Upper lobe of left lung (tissue), 6 donors: Measurements from ENCODE around the gene KCNMA1. TPM values are rescaled to one million over a fixed set of nuclear protein-coding genes. Genes with fewer than 3 reads are reported as not detected.

ENCODE experiments used
- ATAC-seq, 2 donors: fragments of 200-7000 bp; cut with Tn5 transposase; one replicate each; pipeline ENCODE4 v1.9.1; 2022; ENCODE audit warnings: mild to moderate bottlenecking in 2 of 2, moderate library complexity in 2 of 2; ENCODE audit not compliant: low FRiP score in 2 of 2
- DNase-seq, 2 donors: peaks; one replicate each; pipeline ENCODE4 v3.0.0-alpha.2; 2019 to 2020
- H3K27ac ChIP-seq, 4 donors: fragments of 200-600 bp; sonication (generic); one replicate each; pipeline ENCODE4 v1.5.1; 2016 to 2019
- H3K27me3 ChIP-seq, 4 donors: fragments of 200-600 bp; sonication (generic); one replicate each; pipeline ENCODE4 v1.5.1; 2017 to 2019
- H3K36me3 ChIP-seq, 4 donors: fragments of 200-600 bp; sonication (generic); one replicate each; pipeline ENCODE4 v1.5.1; 2016 to 2019
- H3K4me1 ChIP-seq, 4 donors: fragments of 200-600 bp; sonication (generic); one replicate each; pipeline ENCODE4 v1.5.1; 2018 to 2019
- H3K4me3 ChIP-seq, 4 donors: fragments of 200-600 bp; sonication (generic); one replicate each; pipeline ENCODE4 v1.5.1; 2017 to 2019; ENCODE audit warnings: mild to moderate bottlenecking in 2 of 4, moderate library complexity in 1 of 4
- H3K9me3 ChIP-seq, 4 donors: fragments of 200-600 bp; sonication (generic); one replicate each; pipeline ENCODE4 v1.5.1; 2018 to 2019
- CTCF ChIP-seq, 6 experiments: fragments of 450-650 bp in 4 of 6; fragments of 200-600 bp in 2 of 6; sonication (generic) in 2 of 6; IDR thresholded peaks; one replicate each; pipeline ENCODE4 v1.5.1; 2016 to 2019; ENCODE audit warnings: antibody characterized with exemption in 6 of 6
- EP300 ChIP-seq, 4 donors: sonication (generic); formaldehyde crosslinking; IDR thresholded peaks; one replicate each; pipeline ENCODE4 v1.5.1; 2017; ENCODE audit warnings: antibody characterized with exemption in 4 of 4, control low read depth in 2 of 4
- POLR2A ChIP-seq, 4 donors: fragments of 450-650 bp; IDR thresholded peaks; one replicate each; pipeline ENCODE4 v1.5.1; 2016 to 2017; ENCODE audit warnings: antibody characterized with exemption in 4 of 4, mild to moderate bottlenecking in 2 of 4
- POLR2AphosphoS5 ChIP-seq, 2 donors: sonication (generic); formaldehyde crosslinking; IDR thresholded peaks; one replicate each; pipeline ENCODE4 v1.5.1; 2017; ENCODE audit warnings: antibody characterized with exemption in 2 of 2
- WGBS, 2 donors: methylation state at CpG; one replicate each; pipeline ENCODE4 v1.1.5; 2017 to 2018; 5-methylcytosine and 5-hydroxymethylcytosine counted together
- total RNA-seq, 6 donors: library from RNA; depleted of rRNA in 4 of 6; stranded (reverse); fragments of >200 nt in 4 of 6; gene quantifications; one replicate each; pipeline versions ENCODE4 v1.1.0 to v1.2.1, GENCODE V29; 2016 to 2021
- donor health status: DM: no; HTN: no; CAD: no; lungs with moderate emphysema.
- donor health status: DM: no; HTN: yes; CAD: no; lungs with severe emphysema.

Gene KCNMA1
- total RNA-seq, 6 donors from 2014 or later: 5.8 to 107 (median 22.0) TPM

- ATAC-seq: peak; percentile 20 to 21
Observed at GRCh38 chr10:77223526-77224460, 413.8 kb downstream of the KCNMA1 start.

GRCh38 chr10:77220150-77220549 lies 417.5 kb downstream of the KCNMA1 start:
- no peaks in the 10 kb centered on the region for H3K36me3 ChIP-seq
- no peaks in the 10 kb centered on the region for H3K4me1 ChIP-seq
- no peak for DNase-seq
- ATAC-seq: no peak
- WGBS, 2 donors: 72 to 81% methylated on average over 2 of the region's 2 CpGs
- H3K27me3 ChIP-seq: no peaks in the 10 kb centered on the region
- H3K9me3 ChIP-seq: no peaks in the 10 kb centered on the region
- no peak overlapping the region for H3K27ac ChIP-seq
- no peak overlapping the region for H3K4me3 ChIP-seq
- TF ChIP-seq CTCF (IDR thresholded peaks at IDR 0.05) (no peak), POLR2A (IDR thresholded peaks at IDR 0.05) (no peak), EP300 (IDR thresholded peaks at IDR 0.05) (no peak), POLR2AphosphoS5 (IDR thresholded peaks at IDR 0.05) (no peak)

More at GRCh38 chr10:77223526-77224460, 413.8 kb downstream of the KCNMA1 start:
- 66 to 73% methylated on average over 8 to 9 of the region's 9 CpGs for WGBS, 2 donors
- Histone ChIP-seq H3K9me3 (no peaks in the 10 kb centered on the region), H3K27me3 (no peaks in the 10 kb centered on the region), H3K4me1 (no peaks in the 10 kb centered on the region), H3K4me3 (no peak overlapping the region), H3K36me3 (no peaks in the 10 kb centered on the region), H3K27ac (no peak overlapping the region)
- no peak for DNase-seq
- no peak for TF ChIP-seq CTCF (IDR thresholded peaks at IDR 0.05)
- TF ChIP-seq POLR2AphosphoS5 (IDR thresholded peaks at IDR 0.05): no peak
- TF ChIP-seq POLR2A (IDR thresholded peaks at IDR 0.05): no peak
- no peak for TF ChIP-seq EP300 (IDR thresholded peaks at IDR 0.05)

GRCh38 chr10:77219046-77219445 lies 418.6 kb downstream of the KCNMA1 start:
- TF ChIP-seq EP300 (IDR thresholded peaks at IDR 0.05) (no peak), POLR2AphosphoS5 (IDR thresholded peaks at IDR 0.05) (no peak), CTCF (IDR thresholded peaks at IDR 0.05) (no peak), POLR2A (IDR thresholded peaks at IDR 0.05) (no peak)
- no peak for DNase-seq
- Histone ChIP-seq H3K36me3 (no peaks in the 10 kb centered on the region), H3K9me3 (no peaks in the 10 kb centered on the region), H3K27ac (no peak overlapping the region), H3K4me3 (no peak overlapping the region), H3K4me1 (no peaks in the 10 kb centered on the region), H3K27me3 (no peaks in the 10 kb centered on the region)
- WGBS, 2 donors: 85 to 92% methylated on average over 6 of the region's 6 CpGs
- ATAC-seq: no peak

- ATAC-seq (no peak), DNase-seq (no peak)
- Histone ChIP-seq H3K27ac (no peak overlapping the region), H3K4me1 (no peaks in the 10 kb centered on the region), H3K4me3 (no peak overlapping the region), H3K27me3 (no peaks in the 10 kb centered on the region), H3K36me3 (no peaks in the 10 kb centered on the region), H3K9me3 (no peaks in the 10 kb centered on the region)
- WGBS, 2 donors: 75 to 82% methylated on average over 1 of the region's 1 CpG
- TF ChIP-seq CTCF (IDR thresholded peaks at IDR 0.05): no peak
Observed at GRCh38 chr10:77214799-77215198, 422.8 kb downstream of the KCNMA1 start.

GRCh38 chr10:77212632-77213031 lies 425.0 kb downstream of the KCNMA1 start:
- H3K4me1 ChIP-seq: no peaks in the 10 kb centered on the region
- H3K27ac ChIP-seq: no peak overlapping the region
- no peak for ATAC-seq
- H3K4me3 ChIP-seq: no peak overlapping the region
- no peaks in the 10 kb centered on the region for H3K36me3 ChIP-seq
- no peaks in the 10 kb centered on the region for H3K27me3 ChIP-seq
- H3K9me3 ChIP-seq: no peaks in the 10 kb centered on the region
- TF ChIP-seq CTCF (IDR thresholded peaks at IDR 0.05) (no peak), EP300 (IDR thresholded peaks at IDR 0.05) (no peak), POLR2A (IDR thresholded peaks at IDR 0.05) (no peak), POLR2AphosphoS5 (IDR thresholded peaks at IDR 0.05) (no peak)
- 77 to 79% methylated on average over 5 of the region's 5 CpGs for WGBS, 2 donors
- DNase-seq: no peak
